Measurements from ENCODE around the gene FBXW8.

GRCh38 chr12:117058442-117059072 lies 147.8 kb downstream of the FBXW8 start:
- TF ChIP-seq CTCF (IDR thresholded peaks at IDR 0.05; ENCODE audit: low read length): no peak
- TF ChIP-seq EZH2 (optimal IDR thresholded peaks at IDR 0.05; ENCODE audit: low read depth, low read length): no peak

All from MM.1S (cell line).